Mesothelial cell of epicardium (in vitro differentiated cells): ENCODE results near the gene NUPR1. TPM values are rescaled to one million over a fixed set of nuclear protein-coding genes. Genes with fewer than 3 reads are reported as not detected.
"Not testable (repeated sequence)": the region's sequence is repeated elsewhere in the genome, so short reads cannot be mapped to it uniquely, and the experiment has no call there.

Experiments used
- DNase-seq, 2 experiments: peaks; one replicate each; pipeline ENCODE4 v3.0.0; 2021; ENCODE audit warnings: low spot score in 2 of 2; ENCODE audit not compliant: unreplicated experiment in 2 of 2
- H3K27ac Mint-ChIP-seq: 2 replicates; pipeline ENCODE4 v1.8.0; 2021; ENCODE audit warnings: mixed read lengths
- H3K27me3 Mint-ChIP-seq: 2 replicates; pipeline ENCODE4 v1.8.0; 2021; ENCODE audit warnings: low read depth, mixed read lengths
- H3K36me3 Mint-ChIP-seq: 2 replicates; pipeline ENCODE4 v1.8.0; 2021; ENCODE audit warnings: mixed read lengths
- H3K4me1 Mint-ChIP-seq: 2 replicates; pipeline ENCODE4 v1.8.0; 2021; ENCODE audit warnings: mixed read lengths
- H3K4me3 Mint-ChIP-seq: 2 replicates; pipeline ENCODE4 v1.8.0; 2021; ENCODE audit warnings: mild to moderate bottlenecking, moderate library complexity, mixed read lengths
- H3K9me3 Mint-ChIP-seq: 2 replicates; pipeline ENCODE4 v1.8.0; 2021; ENCODE audit warnings: mixed read lengths
- CTCF ChIP-seq: fragments of 200-600 bp; sonication (generic); IDR thresholded peaks from one replicate; pipeline ENCODE4 v1.5.0; 2021; ENCODE audit warnings: antibody characterized with exemption; ENCODE audit not compliant: unreplicated experiment
- total RNA-seq: library from RNA; stranded (reverse); gene quantifications from 3 replicates; pipeline ENCODE4 v1.2.1, GENCODE V29; 2021

The NUPR1 gene
- total RNA-seq, 1 donor from 2014 or later = 12.3 TPM

DNA sequence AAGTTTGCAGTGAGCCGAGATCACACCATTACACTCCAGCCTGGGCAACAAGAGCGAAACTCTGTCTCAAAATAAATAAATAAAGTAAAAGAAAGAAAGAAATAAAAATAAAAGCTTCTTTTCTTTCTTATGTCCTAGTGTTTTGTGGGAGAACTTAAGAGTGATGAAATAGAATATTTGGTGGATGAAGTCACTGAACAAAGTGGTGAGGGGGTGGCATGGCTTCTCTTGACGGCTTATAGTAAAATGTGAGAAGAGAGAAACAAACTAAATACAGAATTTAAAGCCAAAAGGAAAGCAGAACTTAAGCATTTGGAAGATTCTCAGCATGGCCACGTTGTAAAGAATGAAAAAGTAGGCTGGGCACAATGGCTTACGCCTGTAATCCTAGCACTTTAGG is 30.2 kb upstream of the NUPR1 start:
- peaks cover 24% of the 10 kb centered on the region for H3K4me1 Mint-ChIP-seq
- H3K27ac Mint-ChIP-seq = no peak overlapping the region
- peaks cover 22% of the 10 kb centered on the region for H3K36me3 Mint-ChIP-seq
- H3K9me3 Mint-ChIP-seq = peaks cover 12% of the 10 kb centered on the region
- no peak for TF ChIP-seq CTCF
- no peaks in the 10 kb centered on the region for H3K27me3 Mint-ChIP-seq
- H3K4me3 Mint-ChIP-seq = no peak overlapping the region
- DNase-seq = no peak

- Mint-ChIP-seq H3K27me3 (no peaks in the 10 kb centered on the region), H3K9me3 (peaks cover 12% of the 10 kb centered on the region), H3K36me3 (peaks cover 22% of the 10 kb centered on the region), H3K4me3 (no peak overlapping the region), H3K27ac (no peak overlapping the region), H3K4me1 (peaks cover 7% of the 10 kb centered on the region)
- TF ChIP-seq CTCF = no peak
- no peak for DNase-seq
These were observed 28.5 kb upstream of the NUPR1 start for GRCh38 chr16:28567292-28567691.

- not testable (repeated sequence) for H3K27ac Mint-ChIP-seq, H3K4me1 Mint-ChIP-seq, H3K27me3 Mint-ChIP-seq, H3K4me3 Mint-ChIP-seq, DNase-seq
- peaks cover 24% of the 10 kb centered on the region for H3K36me3 Mint-ChIP-seq
- H3K9me3 Mint-ChIP-seq = peaks cover 12% of the 10 kb centered on the region
These were observed 27.6 kb upstream of the NUPR1 start for GRCh38 chr16:28566233-28566925.

- DNase-seq = no peak
- Mint-ChIP-seq H3K4me1 (peaks cover 3% of the 10 kb centered on the region), H3K4me3 (no peak overlapping the region), H3K27ac (no peak overlapping the region), H3K27me3 (no peaks in the 10 kb centered on the region), H3K9me3 (peaks cover 12% of the 10 kb centered on the region), H3K36me3 (peaks cover 34% of the 10 kb centered on the region)
- TF ChIP-seq CTCF = no peak
These were observed 24.4 kb upstream of the NUPR1 start for GRCh38 chr16:28563218-28563617.

DNA sequence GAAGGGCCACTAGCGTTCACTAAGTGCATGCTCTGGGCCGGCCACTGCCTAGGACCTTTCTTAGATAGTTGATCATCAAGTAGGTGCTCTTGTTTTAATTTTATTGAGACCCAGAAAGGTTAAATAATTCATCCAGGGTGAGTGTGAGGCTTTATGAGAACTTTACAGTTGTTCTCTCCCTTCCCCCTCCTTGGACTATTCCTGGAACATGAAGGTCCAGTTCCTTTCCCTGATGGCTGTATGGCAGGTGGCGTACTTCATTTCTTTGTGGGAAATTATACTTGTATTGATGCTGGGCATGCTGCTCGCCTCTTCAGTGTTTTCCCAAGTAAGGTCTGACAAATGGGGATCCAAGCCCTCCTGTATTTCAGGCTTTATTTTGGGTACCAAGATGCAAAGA is 23.4 kb upstream of the NUPR1 start:
- peaks cover 29% of the 10 kb centered on the region for H3K36me3 Mint-ChIP-seq
- peaks cover 3% of the 10 kb centered on the region for H3K4me1 Mint-ChIP-seq
- H3K27ac Mint-ChIP-seq = no peak overlapping the region
- H3K27me3 Mint-ChIP-seq = no peaks in the 10 kb centered on the region
- no peak for DNase-seq
- H3K9me3 Mint-ChIP-seq = peaks cover 6% of the 10 kb centered on the region
- no peak for TF ChIP-seq CTCF
- H3K4me3 Mint-ChIP-seq = no peak overlapping the region

GRCh38 chr16:28561557-28562187 is 22.9 kb upstream of the NUPR1 start:
- Mint-ChIP-seq H3K27me3 (no peaks in the 10 kb centered on the region), H3K27ac (no peak overlapping the region), H3K36me3 (peaks cover 27% of the 10 kb centered on the region), H3K4me1 (peaks cover 3% of the 10 kb centered on the region), H3K4me3 (no peak overlapping the region), H3K9me3 (peaks cover 4% of the 10 kb centered on the region)
- TF ChIP-seq CTCF = no peak
- no peak for DNase-seq
